ENCODE data around the gene MET. TPM values are rescaled to one million over a fixed set of nuclear protein-coding genes. Genes with fewer than 3 reads are reported as not detected.
A peak's percentile ranks its signal among the peaks of the same experiment; 100 is the strongest.

Gene MET
- total and polyA plus RNA-seq, 2 of the 13 experiments (the other 11 are each of a cell fraction or from before 2014, with no cell fraction given), result 21.8 to 31.5 TPM

GRCh38 chr7:116736927-116737715, 65.1 kb downstream of the MET start (continued):
- TF ChIP-seq, protein P1, sequence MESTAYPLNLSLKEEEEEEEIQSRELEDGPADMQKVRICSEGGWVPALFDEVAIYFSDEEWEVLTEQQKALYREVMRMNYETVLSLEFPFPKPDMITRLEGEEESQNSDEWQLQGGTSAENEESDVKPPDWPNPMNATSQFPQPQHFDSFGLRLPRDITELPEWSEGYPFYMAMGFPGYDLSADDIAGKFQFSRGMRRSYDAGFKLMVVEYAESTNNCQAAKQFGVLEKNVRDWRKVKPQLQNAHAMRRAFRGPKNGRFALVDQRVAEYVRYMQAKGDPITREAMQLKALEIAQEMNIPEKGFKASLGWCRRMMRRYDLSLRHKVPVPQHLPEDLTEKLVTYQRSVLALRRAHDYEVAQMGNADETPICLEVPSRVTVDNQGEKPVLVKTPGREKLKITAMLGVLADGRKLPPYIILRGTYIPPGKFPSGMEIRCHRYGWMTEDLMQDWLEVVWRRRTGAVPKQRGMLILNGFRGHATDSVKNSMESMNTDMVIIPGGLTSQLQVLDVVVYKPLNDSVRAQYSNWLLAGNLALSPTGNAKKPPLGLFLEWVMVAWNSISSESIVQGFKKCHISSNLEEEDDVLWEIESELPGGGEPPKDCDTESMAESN (CRISPR knock-in tag; conservative IDR thresholded peaks at IDR 0.05), result no peak
- TF ChIP-seq ZFP1 (CRISPR knock-in tag; IDR thresholded peaks at IDR 0.05), result no peak

DNA sequence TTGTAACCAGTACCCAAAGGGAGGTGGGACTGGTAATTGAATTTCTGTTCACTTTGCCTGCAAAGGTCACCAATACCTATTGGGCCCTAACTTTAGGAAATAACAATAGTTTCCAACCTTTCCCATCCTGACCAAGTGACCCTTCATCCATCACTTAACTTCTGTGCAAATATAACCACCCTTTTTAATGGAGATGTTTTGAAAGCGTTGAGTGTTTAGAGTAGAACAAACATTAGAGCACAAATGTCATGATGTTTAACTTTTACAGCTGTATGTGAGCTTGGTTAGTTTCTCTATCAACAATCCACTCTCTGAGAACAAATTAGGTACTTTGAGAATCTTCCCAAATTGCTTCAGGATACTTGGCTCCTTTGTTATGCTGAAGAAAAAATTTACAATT, 66.4 kb downstream of the MET start:
- H4K20me1 ChIP-seq (ENCODE audit: insufficient read depth, low read length), result no peaks in the 10 kb centered on the region
- no peak overlapping the region for H3K9ac ChIP-seq (ENCODE audit: insufficient read depth, low read depth, low read length)
- H3K9me3 ChIP-seq (ENCODE audit: low read length), result no peaks in the 10 kb centered on the region
- no peaks in the 10 kb centered on the region for H3K79me2 ChIP-seq (ENCODE audit: insufficient read depth, low read length)
- ChIA-PET POLR2A (interaction anchor here (2.2 kb wide), 1 partner anchor 34 kb away, joined by 9 read pairs; no protein-coding TSS in a partner anchor), CTCF (ENCODE audit: low intra/inter-chr PET ratio, low total read pairs) (no interaction called here)
- intact Hi-C loops (cut with micrococcal nuclease; ENCODE audit: unreplicated experiment) (no loop called here), in situ Hi-C loops (cut with HindIII; ENCODE audit: extremely low pct_ligation_motif_present, low pct_unique_long_range_greater_than_20kb) (no loop called here)
- peaks cover 12 to 23% of the 10 kb centered on the region in 2 experiments for H3K36me3 ChIP-seq (replicated peaks in 1 of 2; ENCODE audit: control insufficient read depth in 1 of 2, insufficient read depth in 2 of 2, low read length in 2 of 2)
- 14% methylated on average over 1 of the region's 1 CpG for WGBS (ENCODE audit: low lambda C conversion rate)
- no peak overlapping the region for H2AFZ ChIP-seq (ENCODE audit: low read length)
- FAIRE-seq (no peak), ATAC-seq (peak; percentile 59), DNase-seq (ENCODE audit: low spot score) (peak; percentile 41)
- no peak overlapping the region for H3K27ac ChIP-seq (ENCODE audit: extremely low read length, insufficient read depth, low read length)
- H3K27me3 ChIP-seq (ENCODE audit: control insufficient read depth in 1 of 2, insufficient read depth in 2 of 2, low read length in 2 of 2), result no peaks in the 10 kb centered on the region
- peaks cover 72% of the 10 kb centered on the region for H3K4me1 ChIP-seq (ENCODE audit: insufficient read depth, low read length)
- BruUV-seq (replicated peaks), result no TSS peak
- H3K4me3 ChIP-seq (replicated peaks in 1 of 3; ENCODE audit: insufficient read depth in 1 of 3, low read depth in 2 of 3, low read length in 3 of 3), result no peak overlapping the region
- H3K4me2 ChIP-seq (ENCODE audit: low read depth, low read length), result no peak overlapping the region; the same call in 1 of the 2 replicates
- TF ChIP-seq KLF15 (CRISPR knock-in tag; IDR thresholded peaks at IDR 0.05; ENCODE audit: borderline replicate concordance), result no peak
- no peak for TF ChIP-seq NCOR1 (IDR thresholded peaks at IDR 0.05; ENCODE audit: borderline replicate concordance, low read length)
- no peak for TF ChIP-seq ZNF543 (CRISPR knock-in tag; IDR thresholded peaks at IDR 0.05)
- TF ChIP-seq, protein P2, sequence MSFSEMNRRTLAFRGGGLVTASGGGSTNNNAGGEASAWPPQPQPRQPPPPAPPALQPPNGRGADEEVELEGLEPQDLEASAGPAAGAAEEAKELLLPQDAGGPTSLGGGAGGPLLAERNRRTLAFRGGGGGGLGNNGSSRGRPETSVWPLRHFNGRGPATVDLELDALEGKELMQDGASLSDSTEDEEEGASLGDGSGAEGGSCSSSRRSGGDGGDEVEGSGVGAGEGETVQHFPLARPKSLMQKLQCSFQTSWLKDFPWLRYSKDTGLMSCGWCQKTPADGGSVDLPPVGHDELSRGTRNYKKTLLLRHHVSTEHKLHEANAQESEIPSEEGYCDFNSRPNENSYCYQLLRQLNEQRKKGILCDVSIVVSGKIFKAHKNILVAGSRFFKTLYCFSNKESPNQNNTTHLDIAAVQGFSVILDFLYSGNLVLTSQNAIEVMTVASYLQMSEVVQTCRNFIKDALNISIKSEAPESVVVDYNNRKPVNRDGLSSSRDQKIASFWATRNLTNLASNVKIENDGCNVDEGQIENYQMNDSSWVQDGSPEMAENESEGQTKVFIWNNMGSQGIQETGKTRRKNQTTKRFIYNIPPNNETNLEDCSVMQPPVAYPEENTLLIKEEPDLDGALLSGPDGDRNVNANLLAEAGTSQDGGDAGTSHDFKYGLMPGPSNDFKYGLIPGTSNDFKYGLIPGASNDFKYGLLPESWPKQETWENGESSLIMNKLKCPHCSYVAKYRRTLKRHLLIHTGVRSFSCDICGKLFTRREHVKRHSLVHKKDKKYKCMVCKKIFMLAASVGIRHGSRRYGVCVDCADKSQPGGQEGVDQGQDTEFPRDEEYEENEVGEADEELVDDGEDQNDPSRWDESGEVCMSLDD (CRISPR knock-in tag; IDR thresholded peaks at IDR 0.05; ENCODE audit: borderline replicate concordance), result no peak
- TF ChIP-seq, protein P3, sequence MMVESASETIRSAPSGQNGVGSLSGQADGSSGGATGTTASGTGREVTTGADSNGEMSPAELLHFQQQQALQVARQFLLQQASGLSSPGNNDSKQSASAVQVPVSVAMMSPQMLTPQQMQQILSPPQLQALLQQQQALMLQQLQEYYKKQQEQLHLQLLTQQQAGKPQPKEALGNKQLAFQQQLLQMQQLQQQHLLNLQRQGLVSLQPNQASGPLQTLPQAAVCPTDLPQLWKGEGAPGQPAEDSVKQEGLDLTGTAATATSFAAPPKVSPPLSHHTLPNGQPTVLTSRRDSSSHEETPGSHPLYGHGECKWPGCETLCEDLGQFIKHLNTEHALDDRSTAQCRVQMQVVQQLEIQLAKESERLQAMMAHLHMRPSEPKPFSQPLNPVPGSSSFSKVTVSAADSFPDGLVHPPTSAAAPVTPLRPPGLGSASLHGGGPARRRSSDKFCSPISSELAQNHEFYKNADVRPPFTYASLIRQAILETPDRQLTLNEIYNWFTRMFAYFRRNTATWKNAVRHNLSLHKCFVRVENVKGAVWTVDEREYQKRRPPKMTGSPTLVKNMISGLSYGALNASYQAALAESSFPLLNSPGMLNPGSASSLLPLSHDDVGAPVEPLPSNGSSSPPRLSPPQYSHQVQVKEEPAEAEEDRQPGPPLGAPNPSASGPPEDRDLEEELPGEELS (CRISPR knock-in tag; IDR thresholded peaks at IDR 0.05), result peak; percentile 62
- no peak for TF ChIP-seq SOX6 (IDR thresholded peaks at IDR 0.05)
- TF ChIP-seq SOX6 (CRISPR knock-in tag; IDR thresholded peaks at IDR 0.05), result peak; percentile 75
- TF ChIP-seq TCF7 (IDR thresholded peaks at IDR 0.05; ENCODE audit: low read depth), result peak; percentile 29; the same call in 1 of the 2 replicates
- TF ChIP-seq WIZ (CRISPR knock-in tag; IDR thresholded peaks at IDR 0.05), result no peak
- no peak for TF ChIP-seq SRY (CRISPR knock-in tag; IDR thresholded peaks at IDR 0.05)
- no peak for TF ChIP-seq ZFYVE20 (CRISPR knock-in tag; IDR thresholded peaks at IDR 0.05; ENCODE audit: borderline replicate concordance, low read depth)
- no peak for TF ChIP-seq ZNF674 (CRISPR knock-in tag; IDR thresholded peaks at IDR 0.05; ENCODE audit: low read depth)
- TF ChIP-seq MIXL1 (CRISPR knock-in tag; IDR thresholded peaks at IDR 0.05), result peak; percentile 65; the same call in 1 of the 2 replicates
- no peak for TF ChIP-seq ZKSCAN5 (CRISPR knock-in tag; IDR thresholded peaks at IDR 0.05)
- TF ChIP-seq TARDBP (CRISPR knock-in tag; IDR thresholded peaks at IDR 0.05), result no peak
- no peak for TF ChIP-seq TEAD3 (CRISPR knock-in tag; optimal IDR thresholded peaks at IDR 0.05; ENCODE audit: borderline replicate concordance)

All from HepG2 (cell line).